Liver (tissue), 9 donors: ENCODE measurements around the gene BAK1. TPM values are rescaled to one million over a fixed set of nuclear protein-coding genes. Genes with fewer than 3 reads are reported as not detected.

ENCODE experiments used
- DNase-seq: peaks from one replicate; pipeline ENCODE4 v3.0.0-alpha.2; 2017; ENCODE audit warnings: low spot score
- H3K27ac ChIP-seq, 2 donors: one replicate each; pipeline ENCODE4 v1.7.0; 2013; ENCODE audit warnings: inconsistent platforms in 2 of 2, low read length in 2 of 2, control low read depth in 1 of 2, low read depth in 1 of 2, mild to moderate bottlenecking in 1 of 2
- H3K27me3 ChIP-seq, 4 donors: one replicate each; pipeline versions ENCODE4 v1.6.1 to v1.7.0; 2013; ENCODE audit warnings: low read length in 3 of 4, inconsistent platforms in 1 of 4, mild to moderate bottlenecking in 1 of 4, moderate library complexity in 1 of 4; ENCODE audit not compliant: control insufficient read depth in 4 of 4, insufficient read depth in 4 of 4
- H3K36me3 ChIP-seq, 4 donors: one replicate each; pipeline versions ENCODE4 v1.6.1 to v1.7.0; 2013; ENCODE audit warnings: low read length in 3 of 4, mild to moderate bottlenecking in 3 of 4, low read depth in 1 of 4, moderate library complexity in 1 of 4; ENCODE audit not compliant: control insufficient read depth in 4 of 4, insufficient read depth in 3 of 4
- H3K4me1 ChIP-seq, 4 donors: one replicate each; pipeline versions ENCODE4 v1.6.1 to v1.7.0; 2013; ENCODE audit warnings: low read length in 3 of 4, mild to moderate bottlenecking in 3 of 4, moderate library complexity in 1 of 4; ENCODE audit not compliant: control insufficient read depth in 4 of 4, insufficient read depth in 4 of 4
- H3K4me3 ChIP-seq, 3 donors: one replicate each; pipeline versions ENCODE4 v1.6.1 to v1.7.0; 2013; ENCODE audit warnings: low read length in 3 of 3, control low read depth in 1 of 3, low read depth in 1 of 3, mild to moderate bottlenecking in 1 of 3
- H3K9ac ChIP-seq, 2 donors: one replicate each; pipeline ENCODE4 v1.7.0; 2013; ENCODE audit warnings: low read length in 2 of 2, mild to moderate bottlenecking in 2 of 2, moderate library complexity in 2 of 2, control low read depth in 1 of 2, low read depth in 1 of 2
- H3K9me3 ChIP-seq, 4 donors: one replicate each; pipeline versions ENCODE4 v1.6.1 to v1.7.0; 2013; ENCODE audit warnings: low read length in 3 of 4; ENCODE audit not compliant: control insufficient read depth in 4 of 4
- EGR1 ChIP-seq, 2 donors: IDR thresholded peaks; 2 replicates each; pipeline ENCODE4 v1.6.1; 2016 to 2018; ENCODE audit warnings: antibody characterized with exemption in 2 of 2, low read depth in 2 of 2
- FOXA1 ChIP-seq: IDR thresholded peaks from 2 replicates; pipeline ENCODE4 v1.6.1; 2016; ENCODE audit warnings: antibody characterized with exemption
- FOXA2 ChIP-seq: IDR thresholded peaks from 2 replicates; pipeline ENCODE4 v1.6.1; 2016; ENCODE audit warnings: antibody characterized with exemption
- GABPA ChIP-seq, 2 donors: IDR thresholded peaks in 1 of 2; conservative IDR thresholded peaks in 1 of 2; 2 replicates each; pipeline ENCODE4 v1.6.1; 2016; ENCODE audit warnings: antibody characterized with exemption in 2 of 2, mild to moderate bottlenecking in 1 of 2, moderate library complexity in 1 of 2
- HNF4G ChIP-seq: IDR thresholded peaks from 2 replicates; pipeline ENCODE4 v1.6.1; 2016; ENCODE audit warnings: antibody characterized with exemption
- JUND ChIP-seq, 2 donors: IDR thresholded peaks; 2 replicates each; pipeline ENCODE4 v1.6.1; 2016; ENCODE audit warnings: antibody characterized with exemption in 2 of 2
- NR2F2 ChIP-seq: IDR thresholded peaks from 2 replicates; pipeline ENCODE4 v1.6.1; 2016; ENCODE audit warnings: antibody characterized with exemption
- RAD21 ChIP-seq, 2 donors: IDR thresholded peaks; 2 replicates each; pipeline ENCODE4 v1.6.1; 2016; ENCODE audit warnings: antibody characterized with exemption in 2 of 2, mild to moderate bottlenecking in 2 of 2
- RXRA ChIP-seq, 2 donors: IDR thresholded peaks; 2 replicates each; pipeline ENCODE4 v1.6.1; 2017 to 2018; ENCODE audit warnings: antibody characterized with exemption in 2 of 2, mild to moderate bottlenecking in 1 of 2
- SP1 ChIP-seq: IDR thresholded peaks from 2 replicates; pipeline ENCODE4 v1.6.1; 2018; ENCODE audit warnings: antibody characterized with exemption, mild to moderate bottlenecking
- TAF1 ChIP-seq: conservative IDR thresholded peaks from 2 replicates; pipeline ENCODE4 v1.6.1; 2016; ENCODE audit warnings: antibody characterized with exemption, mild to moderate bottlenecking
- YY1 ChIP-seq: IDR thresholded peaks from 2 replicates; pipeline ENCODE4 v1.6.1; 2016; ENCODE audit warnings: antibody characterized with exemption, mild to moderate bottlenecking
- ZBTB33 ChIP-seq: IDR thresholded peaks from 2 replicates; pipeline ENCODE4 v1.6.1; 2016; ENCODE audit warnings: antibody characterized with exemption
- WGBS: extraction: QIAGEN DNeasy Blood & Tissue Kit; methylation state at CpG from one replicate; pipeline ENCODE4 v1.1.7; 2013; 5-methylcytosine and 5-hydroxymethylcytosine counted together
- polyA plus RNA-seq, 2 donors: library from polyadenylated mRNA; stranded (reverse) in 1 of 2; unstranded in 1 of 2; fragments of 200-250 nt in 1 of 2; fragments of >200 nt in 1 of 2; fragmentation: Nextera tagmentation in 1 of 2; extraction: Ambion mirVana in 1 of 2; gene quantifications; one replicate each; pipeline versions ENCODE4 v1.2.1 to v1.2.3, GENCODE V29; 2013 to 2015
- total RNA-seq, 2 donors: library from RNA; depleted of rRNA; stranded (reverse); fragments of >200 nt; gene quantifications; one replicate each; pipeline ENCODE4 v1.2.3, GENCODE V29; 2014
- TF ChIP-seq, protein P1 (sequence below): IDR thresholded peaks from 2 replicates; pipeline ENCODE4 v1.6.1; 2016; ENCODE audit warnings: antibody characterized with exemption
- TF ChIP-seq, protein P2 (sequence below): IDR thresholded peaks from 2 replicates; pipeline ENCODE4 v1.6.1; 2016; ENCODE audit warnings: antibody characterized with exemption
- TF ChIP-seq, protein P3 (sequence below): fragments of 150-350 bp; IDR thresholded peaks from 2 replicates; pipeline ENCODE4 v1.5.1; 2017; ENCODE audit warnings: improper control_type of control experiment, low read depth, low read length; ENCODE audit not compliant: missing input control
- TF ChIP-seq, protein P4 (sequence below): IDR thresholded peaks from 2 replicates; pipeline ENCODE4 v1.6.1; 2016; ENCODE audit warnings: antibody characterized with exemption, mild to moderate bottlenecking
- donor health status: healthy.
- donor health status: healthy.
- donor health status: healthy.
- donor health status: healthy.
- donor health status: healthy.

The BAK1 gene
- total and polyA plus RNA-seq, 4 donors: 2.4 to 8.7 (median 5.3) TPM

DNA sequence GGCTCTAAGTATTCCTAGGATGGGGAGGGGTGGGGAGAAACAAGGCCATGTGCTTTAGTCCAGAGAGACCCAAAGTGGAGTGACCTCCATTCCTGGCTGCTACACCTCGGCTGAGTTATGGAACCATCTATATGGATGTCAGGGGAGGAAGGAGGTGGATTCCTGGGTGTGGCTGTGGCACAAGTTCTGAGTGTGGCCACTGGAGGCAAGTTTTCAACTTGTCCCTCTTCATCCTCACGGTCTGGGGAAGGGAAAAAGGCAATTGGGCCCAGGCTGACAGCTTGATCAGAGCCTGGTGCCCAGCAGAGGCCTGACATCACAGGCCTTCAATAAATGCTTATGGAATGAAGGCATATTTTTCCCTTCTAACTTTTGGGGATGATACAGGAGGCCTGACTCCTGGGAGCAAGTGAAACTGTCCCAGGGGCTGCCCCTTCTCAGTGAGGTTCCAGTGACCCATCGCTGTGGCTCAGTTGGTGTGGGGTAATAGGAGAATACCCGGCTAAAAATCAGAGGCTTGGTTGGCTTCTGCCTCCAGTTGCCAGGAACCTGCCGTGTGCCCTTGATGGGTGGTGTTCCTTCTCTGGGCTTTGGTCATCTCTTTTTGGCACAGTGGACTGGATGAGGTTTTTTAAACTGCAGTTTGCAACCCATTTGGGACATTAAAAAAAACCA lies 39.2 kb upstream of the BAK1 start:
- TF ChIP-seq, protein P1, sequence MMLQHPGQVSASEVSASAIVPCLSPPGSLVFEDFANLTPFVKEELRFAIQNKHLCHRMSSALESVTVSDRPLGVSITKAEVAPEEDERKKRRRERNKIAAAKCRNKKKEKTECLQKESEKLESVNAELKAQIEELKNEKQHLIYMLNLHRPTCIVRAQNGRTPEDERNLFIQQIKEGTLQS: no peak
- TF ChIP-seq SP1 (no peak), RXRA (IDR thresholded peaks at IDR 0.05) (no peak), TAF1 (no peak), NR2F2 (no peak), RAD21 (IDR thresholded peaks at IDR 0.05) (no peak), YY1 (no peak), HNF4G (no peak), ZBTB33 (no peak), GABPA (IDR thresholded peaks at IDR 0.05 in 1 of 2, conservative IDR thresholded peaks at IDR 0.05 in 1 of 2) (no peak), FOXA2 (no peak), JUND (IDR thresholded peaks at IDR 0.05) (no peak), EGR1 (IDR thresholded peaks at IDR 0.05; ENCODE audit: low read depth in 2 of 2) (no peak)
- TF ChIP-seq, protein P2, sequence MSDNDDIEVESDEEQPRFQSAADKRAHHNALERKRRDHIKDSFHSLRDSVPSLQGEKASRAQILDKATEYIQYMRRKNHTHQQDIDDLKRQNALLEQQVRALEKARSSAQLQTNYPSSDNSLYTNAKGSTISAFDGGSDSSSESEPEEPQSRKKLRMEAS: no peak
- TF ChIP-seq, protein P3, sequence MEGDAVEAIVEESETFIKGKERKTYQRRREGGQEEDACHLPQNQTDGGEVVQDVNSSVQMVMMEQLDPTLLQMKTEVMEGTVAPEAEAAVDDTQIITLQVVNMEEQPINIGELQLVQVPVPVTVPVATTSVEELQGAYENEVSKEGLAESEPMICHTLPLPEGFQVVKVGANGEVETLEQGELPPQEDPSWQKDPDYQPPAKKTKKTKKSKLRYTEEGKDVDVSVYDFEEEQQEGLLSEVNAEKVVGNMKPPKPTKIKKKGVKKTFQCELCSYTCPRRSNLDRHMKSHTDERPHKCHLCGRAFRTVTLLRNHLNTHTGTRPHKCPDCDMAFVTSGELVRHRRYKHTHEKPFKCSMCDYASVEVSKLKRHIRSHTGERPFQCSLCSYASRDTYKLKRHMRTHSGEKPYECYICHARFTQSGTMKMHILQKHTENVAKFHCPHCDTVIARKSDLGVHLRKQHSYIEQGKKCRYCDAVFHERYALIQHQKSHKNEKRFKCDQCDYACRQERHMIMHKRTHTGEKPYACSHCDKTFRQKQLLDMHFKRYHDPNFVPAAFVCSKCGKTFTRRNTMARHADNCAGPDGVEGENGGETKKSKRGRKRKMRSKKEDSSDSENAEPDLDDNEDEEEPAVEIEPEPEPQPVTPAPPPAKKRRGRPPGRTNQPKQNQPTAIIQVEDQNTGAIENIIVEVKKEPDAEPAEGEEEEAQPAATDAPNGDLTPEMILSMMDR: no peak
- no peaks in the 10 kb centered on the region for H3K36me3 ChIP-seq
- H3K9me3 ChIP-seq: no peaks in the 10 kb centered on the region
- no peaks in the 10 kb centered on the region for H3K27me3 ChIP-seq
- H3K4me1 ChIP-seq: peaks cover 7 to 22% (median 10%) of the 10 kb centered on the region in 4 donors
- H3K9ac ChIP-seq: no peak overlapping the region
- H3K4me3 ChIP-seq: no peak overlapping the region
- H3K27ac ChIP-seq: no peak overlapping the region
- WGBS: 63% methylated on average over 5 of the region's 5 CpGs
- no peak for DNase-seq

DNA sequence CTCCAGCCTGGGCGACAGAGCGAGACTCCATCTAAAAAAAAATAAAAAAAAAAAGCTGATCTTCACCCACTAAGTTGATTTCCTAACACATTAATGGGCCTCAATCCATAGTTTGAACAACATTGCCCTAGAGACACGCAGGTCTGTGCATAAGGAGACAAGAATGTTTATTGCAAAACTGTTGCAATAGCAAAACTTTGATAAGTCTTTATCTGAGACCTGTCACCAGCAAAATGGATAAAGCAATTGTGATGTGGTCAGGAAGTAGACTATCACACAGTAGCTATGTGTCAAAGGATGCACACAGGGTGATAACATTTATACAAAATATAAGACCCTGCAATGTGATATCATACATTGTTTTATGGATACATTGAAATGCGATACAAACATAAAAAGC lies 36.8 kb upstream of the BAK1 start:
- Histone ChIP-seq H3K27ac (no peak overlapping the region), H3K4me3 (no peak overlapping the region), H3K36me3 (no peaks in the 10 kb centered on the region), H3K27me3 (no peaks in the 10 kb centered on the region), H3K4me1 (peaks cover 7 to 19% (median 10%) of the 10 kb centered on the region in 4 donors), H3K9me3 (peaks cover 0 to 2% (median under 1%) of the 10 kb centered on the region in 4 donors), H3K9ac (no peak overlapping the region)
- no peak for DNase-seq
- WGBS: 100% methylated on average over 1 of the region's 4 CpGs
- TF ChIP-seq, protein P3: no peak
- TF ChIP-seq, protein P4, sequence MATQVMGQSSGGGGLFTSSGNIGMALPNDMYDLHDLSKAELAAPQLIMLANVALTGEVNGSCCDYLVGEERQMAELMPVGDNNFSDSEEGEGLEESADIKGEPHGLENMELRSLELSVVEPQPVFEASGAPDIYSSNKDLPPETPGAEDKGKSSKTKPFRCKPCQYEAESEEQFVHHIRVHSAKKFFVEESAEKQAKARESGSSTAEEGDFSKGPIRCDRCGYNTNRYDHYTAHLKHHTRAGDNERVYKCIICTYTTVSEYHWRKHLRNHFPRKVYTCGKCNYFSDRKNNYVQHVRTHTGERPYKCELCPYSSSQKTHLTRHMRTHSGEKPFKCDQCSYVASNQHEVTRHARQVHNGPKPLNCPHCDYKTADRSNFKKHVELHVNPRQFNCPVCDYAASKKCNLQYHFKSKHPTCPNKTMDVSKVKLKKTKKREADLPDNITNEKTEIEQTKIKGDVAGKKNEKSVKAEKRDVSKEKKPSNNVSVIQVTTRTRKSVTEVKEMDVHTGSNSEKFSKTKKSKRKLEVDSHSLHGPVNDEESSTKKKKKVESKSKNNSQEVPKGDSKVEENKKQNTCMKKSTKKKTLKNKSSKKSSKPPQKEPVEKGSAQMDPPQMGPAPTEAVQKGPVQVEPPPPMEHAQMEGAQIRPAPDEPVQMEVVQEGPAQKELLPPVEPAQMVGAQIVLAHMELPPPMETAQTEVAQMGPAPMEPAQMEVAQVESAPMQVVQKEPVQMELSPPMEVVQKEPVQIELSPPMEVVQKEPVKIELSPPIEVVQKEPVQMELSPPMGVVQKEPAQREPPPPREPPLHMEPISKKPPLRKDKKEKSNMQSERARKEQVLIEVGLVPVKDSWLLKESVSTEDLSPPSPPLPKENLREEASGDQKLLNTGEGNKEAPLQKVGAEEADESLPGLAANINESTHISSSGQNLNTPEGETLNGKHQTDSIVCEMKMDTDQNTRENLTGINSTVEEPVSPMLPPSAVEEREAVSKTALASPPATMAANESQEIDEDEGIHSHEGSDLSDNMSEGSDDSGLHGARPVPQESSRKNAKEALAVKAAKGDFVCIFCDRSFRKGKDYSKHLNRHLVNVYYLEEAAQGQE: no peak
- TF ChIP-seq NR2F2 (no peak), SP1 (no peak), HNF4G (no peak), JUND (IDR thresholded peaks at IDR 0.05) (no peak), TAF1 (no peak), RAD21 (IDR thresholded peaks at IDR 0.05) (no peak), GABPA (IDR thresholded peaks at IDR 0.05 in 1 of 2, conservative IDR thresholded peaks at IDR 0.05 in 1 of 2) (no peak), RXRA (IDR thresholded peaks at IDR 0.05) (no peak), ZBTB33 (no peak), FOXA1 (no peak)
- TF ChIP-seq, protein P2: no peak
- TF ChIP-seq, protein P1: no peak
